ENCODE data around the gene PHC3.
"Not testable (repeated sequence)": the region's sequence is repeated elsewhere in the genome, so short reads cannot be mapped to it uniquely, and the experiment has no call there.

Gene PHC3

DNA sequence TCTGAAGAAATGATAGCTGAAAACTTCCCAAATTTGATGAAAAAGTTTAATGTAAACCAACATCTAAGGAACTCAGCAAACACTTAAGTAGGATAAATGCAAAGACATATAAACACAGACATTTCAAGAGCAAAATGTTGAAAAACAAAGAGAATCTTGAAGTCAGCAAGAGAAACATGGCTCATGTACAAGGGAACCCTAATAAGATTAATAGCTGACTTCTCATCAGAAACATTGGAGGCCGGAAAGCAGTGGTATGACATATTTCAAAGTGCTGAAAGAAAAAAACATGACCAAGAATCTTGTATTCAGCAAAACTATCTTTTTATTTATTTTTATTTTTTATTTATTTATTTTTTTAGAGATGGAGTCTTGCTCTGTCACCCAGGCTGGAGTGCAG lies 30.1 kb upstream of the PHC3 start:
- no peak overlapping the region for H3K27ac ChIP-seq (ENCODE audit: insufficient read depth, low read depth, low read length, poor library complexity, severe bottlenecking)
- H3K4me1 ChIP-seq (ENCODE audit: control insufficient read depth, insufficient read depth, low read length), result no peaks in the 10 kb centered on the region
- no peaks in the 10 kb centered on the region for H3K9me3 ChIP-seq (ENCODE audit: control insufficient read depth, low read length)
- H3K36me3 ChIP-seq (ENCODE audit: control insufficient read depth, insufficient read depth, low read length), result no peaks in the 10 kb centered on the region
- no peaks in the 10 kb centered on the region for H3K27me3 ChIP-seq (ENCODE audit: control insufficient read depth, insufficient read depth, low read length, poor library complexity, severe bottlenecking)
- WGBS, 2 experiments, result 83 to 91% methylated on average over 1 of the region's 1 CpG
- H3K4me3 ChIP-seq (ENCODE audit: insufficient read depth, low read depth, low read length), result no peak overlapping the region

- Histone ChIP-seq H3K9me3 (ENCODE audit: control insufficient read depth, low read length) (no peaks in the 10 kb centered on the region), H3K36me3 (ENCODE audit: control insufficient read depth, insufficient read depth, low read length) (no peaks in the 10 kb centered on the region), H3K4me1 (ENCODE audit: control insufficient read depth, insufficient read depth, low read length) (no peaks in the 10 kb centered on the region), H3K27me3 (ENCODE audit: control insufficient read depth, insufficient read depth, low read length, poor library complexity, severe bottlenecking) (no peaks in the 10 kb centered on the region), H3K4me3 (ENCODE audit: insufficient read depth, low read depth, low read length) (no peak overlapping the region), H3K27ac (ENCODE audit: insufficient read depth, low read depth, low read length, poor library complexity, severe bottlenecking) (no peak overlapping the region)
- 77 to 81% methylated on average over 6 of the region's 6 CpGs for WGBS, 2 experiments
These were observed 26.2 kb upstream of the PHC3 start for GRCh38 chr3:170207717-170208116.

GRCh38 chr3:170206164-170206762 lies 24.7 kb upstream of the PHC3 start:
- 89 to 95% methylated on average over 11 of the region's 11 CpGs for WGBS, 2 experiments
- not testable (repeated sequence) for H3K27ac ChIP-seq (ENCODE audit: insufficient read depth, low read depth, low read length, poor library complexity, severe bottlenecking); H3K4me3 ChIP-seq (ENCODE audit: insufficient read depth, low read depth, low read length); H3K9me3 ChIP-seq (ENCODE audit: control insufficient read depth, low read length); H3K36me3 ChIP-seq (ENCODE audit: control insufficient read depth, insufficient read depth, low read length); H3K4me1 ChIP-seq (ENCODE audit: control insufficient read depth, insufficient read depth, low read length); H3K27me3 ChIP-seq (ENCODE audit: control insufficient read depth, insufficient read depth, low read length, poor library complexity, severe bottlenecking)

- WGBS, 2 experiments, result 92 to 94% methylated on average over 2 of the region's 2 CpGs
- H3K9me3 ChIP-seq (ENCODE audit: control insufficient read depth, low read length), result no peaks in the 10 kb centered on the region
- H3K27me3 ChIP-seq (ENCODE audit: control insufficient read depth, insufficient read depth, low read length, poor library complexity, severe bottlenecking), result no peaks in the 10 kb centered on the region
- H3K4me1 ChIP-seq (ENCODE audit: control insufficient read depth, insufficient read depth, low read length), result no peaks in the 10 kb centered on the region
- no peaks in the 10 kb centered on the region for H3K36me3 ChIP-seq (ENCODE audit: control insufficient read depth, insufficient read depth, low read length)
- H3K27ac ChIP-seq (ENCODE audit: insufficient read depth, low read depth, low read length, poor library complexity, severe bottlenecking), result no peak overlapping the region
- no peak overlapping the region for H3K4me3 ChIP-seq (ENCODE audit: insufficient read depth, low read depth, low read length)
These were observed 23.8 kb upstream of the PHC3 start for GRCh38 chr3:170205302-170205701.

GRCh38 chr3:170204509-170204908 lies 23.0 kb upstream of the PHC3 start:
- Histone ChIP-seq H3K36me3 (ENCODE audit: control insufficient read depth, insufficient read depth, low read length) (no peaks in the 10 kb centered on the region), H3K27me3 (ENCODE audit: control insufficient read depth, insufficient read depth, low read length, poor library complexity, severe bottlenecking) (no peaks in the 10 kb centered on the region), H3K4me3 (ENCODE audit: insufficient read depth, low read depth, low read length) (no peak overlapping the region), H3K4me1 (ENCODE audit: control insufficient read depth, insufficient read depth, low read length) (no peaks in the 10 kb centered on the region), H3K27ac (ENCODE audit: insufficient read depth, low read depth, low read length, poor library complexity, severe bottlenecking) (no peak overlapping the region), H3K9me3 (ENCODE audit: control insufficient read depth, low read length) (no peaks in the 10 kb centered on the region)
- WGBS, 2 experiments, result 90 to 92% methylated on average over 10 of the region's 10 CpGs

DNA sequence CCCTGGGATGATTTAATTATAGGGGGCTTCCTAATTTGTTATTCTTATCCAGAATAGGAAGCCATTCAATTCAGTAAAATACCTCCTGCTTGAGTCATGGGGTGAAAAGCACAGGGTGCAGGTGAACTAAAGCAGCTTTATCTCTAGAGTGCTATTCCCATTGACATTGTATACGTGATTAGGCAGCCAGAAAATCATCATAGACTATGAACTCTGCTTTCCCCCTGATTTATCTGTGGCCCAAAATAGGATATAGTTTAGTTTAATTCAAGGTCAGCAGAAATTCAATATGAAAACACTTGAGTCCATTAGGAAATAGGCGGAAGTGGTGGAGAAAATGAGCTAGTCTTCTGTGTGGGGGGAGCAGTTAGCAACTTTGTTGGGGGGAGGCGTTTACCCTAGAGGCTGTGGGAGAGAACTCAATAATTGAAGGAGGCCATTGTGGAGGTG lies 22.5 kb upstream of the PHC3 start:
- H3K27ac ChIP-seq (ENCODE audit: insufficient read depth, low read depth, low read length, poor library complexity, severe bottlenecking), result no peak overlapping the region
- H3K36me3 ChIP-seq (ENCODE audit: control insufficient read depth, insufficient read depth, low read length), result no peaks in the 10 kb centered on the region
- WGBS, 2 experiments, result 77 to 80% methylated on average over 3 of the region's 3 CpGs
- no peaks in the 10 kb centered on the region for H3K27me3 ChIP-seq (ENCODE audit: control insufficient read depth, insufficient read depth, low read length, poor library complexity, severe bottlenecking)
- no peaks in the 10 kb centered on the region for H3K9me3 ChIP-seq (ENCODE audit: control insufficient read depth, low read length)
- H3K4me1 ChIP-seq (ENCODE audit: control insufficient read depth, insufficient read depth, low read length), result no peaks in the 10 kb centered on the region
- no peak overlapping the region for H3K4me3 ChIP-seq (ENCODE audit: insufficient read depth, low read depth, low read length)

- Histone ChIP-seq H3K27me3 (ENCODE audit: control insufficient read depth, insufficient read depth, low read length, poor library complexity, severe bottlenecking) (no peaks in the 10 kb centered on the region), H3K4me3 (ENCODE audit: insufficient read depth, low read depth, low read length) (no peak overlapping the region), H3K36me3 (ENCODE audit: control insufficient read depth, insufficient read depth, low read length) (no peaks in the 10 kb centered on the region), H3K4me1 (ENCODE audit: control insufficient read depth, insufficient read depth, low read length) (no peaks in the 10 kb centered on the region), H3K9me3 (ENCODE audit: control insufficient read depth, low read length) (no peaks in the 10 kb centered on the region), H3K27ac (ENCODE audit: insufficient read depth, low read depth, low read length, poor library complexity, severe bottlenecking) (no peak overlapping the region)
- WGBS, 2 experiments, result 82 to 88% methylated on average over 4 of the region's 4 CpGs
These were observed 21.9 kb upstream of the PHC3 start for GRCh38 chr3:170203457-170203856.

DNA sequence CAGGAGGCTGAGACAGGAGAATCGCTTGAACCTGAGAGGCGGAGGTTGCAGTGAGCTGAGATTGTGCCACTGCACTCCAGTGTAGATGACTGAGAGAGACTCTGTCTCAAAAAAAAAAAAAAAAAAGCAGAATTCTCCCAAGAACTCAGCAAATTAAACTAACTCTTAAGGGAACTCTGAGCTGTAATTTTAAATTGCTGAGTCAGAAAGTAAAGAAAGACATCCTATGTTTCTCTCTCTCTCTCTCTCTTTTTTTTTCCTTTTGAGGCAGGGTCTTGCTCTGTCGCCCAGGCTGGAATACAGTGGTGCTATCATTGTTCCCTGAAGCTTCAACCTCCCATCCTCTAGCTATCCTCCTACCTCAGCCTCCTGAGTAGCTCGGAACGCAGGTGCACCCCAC lies 20.0 kb upstream of the PHC3 start:
- Histone ChIP-seq H3K27ac (ENCODE audit: insufficient read depth, low read depth, low read length, poor library complexity, severe bottlenecking) (no peak overlapping the region), H3K4me3 (ENCODE audit: insufficient read depth, low read depth, low read length) (no peak overlapping the region), H3K4me1 (ENCODE audit: control insufficient read depth, insufficient read depth, low read length) (no peaks in the 10 kb centered on the region), H3K27me3 (ENCODE audit: control insufficient read depth, insufficient read depth, low read length, poor library complexity, severe bottlenecking) (no peaks in the 10 kb centered on the region), H3K36me3 (ENCODE audit: control insufficient read depth, insufficient read depth, low read length) (no peaks in the 10 kb centered on the region), H3K9me3 (ENCODE audit: control insufficient read depth, low read length) (no peaks in the 10 kb centered on the region)
- WGBS, 2 experiments, result 91 to 92% methylated on average over 5 of the region's 5 CpGs

DNA sequence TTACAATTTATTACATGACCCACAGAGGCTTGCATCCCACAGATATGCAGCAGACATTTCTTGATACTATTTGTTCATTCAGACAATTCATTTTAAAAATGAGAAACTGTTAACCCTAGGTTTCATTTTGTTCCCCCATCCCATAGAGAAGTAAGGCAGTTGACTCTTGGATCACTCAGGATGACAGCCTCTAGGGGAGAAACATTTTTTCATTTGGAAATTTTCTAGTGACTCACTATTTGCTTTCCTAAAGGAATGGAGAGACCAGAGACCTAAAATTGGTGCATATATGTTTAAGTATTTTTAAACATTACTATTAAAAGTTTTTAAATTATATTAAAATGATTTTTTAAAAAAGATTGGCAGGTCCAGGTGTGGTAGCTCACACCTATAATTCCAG lies 19.5 kb upstream of the PHC3 start:
- Histone ChIP-seq H3K36me3 (ENCODE audit: control insufficient read depth, insufficient read depth, low read length) (no peaks in the 10 kb centered on the region), H3K9me3 (ENCODE audit: control insufficient read depth, low read length) (no peaks in the 10 kb centered on the region), H3K27ac (ENCODE audit: insufficient read depth, low read depth, low read length, poor library complexity, severe bottlenecking) (no peak overlapping the region), H3K4me1 (ENCODE audit: control insufficient read depth, insufficient read depth, low read length) (no peaks in the 10 kb centered on the region), H3K27me3 (ENCODE audit: control insufficient read depth, insufficient read depth, low read length, poor library complexity, severe bottlenecking) (no peaks in the 10 kb centered on the region), H3K4me3 (ENCODE audit: insufficient read depth, low read depth, low read length) (no peak overlapping the region)

GRCh38 chr3:170196833-170197232 lies 15.3 kb upstream of the PHC3 start:
- H3K27ac ChIP-seq (ENCODE audit: insufficient read depth, low read depth, low read length, poor library complexity, severe bottlenecking), result no peak overlapping the region
- H3K4me1 ChIP-seq (ENCODE audit: control insufficient read depth, insufficient read depth, low read length), result no peaks in the 10 kb centered on the region
- H3K9me3 ChIP-seq (ENCODE audit: control insufficient read depth, low read length), result no peaks in the 10 kb centered on the region
- no peaks in the 10 kb centered on the region for H3K36me3 ChIP-seq (ENCODE audit: control insufficient read depth, insufficient read depth, low read length)
- no peaks in the 10 kb centered on the region for H3K27me3 ChIP-seq (ENCODE audit: control insufficient read depth, insufficient read depth, low read length, poor library complexity, severe bottlenecking)
- no peak overlapping the region for H3K4me3 ChIP-seq (ENCODE audit: insufficient read depth, low read depth, low read length)
- WGBS, 2 experiments, result 86 to 91% methylated on average over 3 of the region's 3 CpGs

DNA sequence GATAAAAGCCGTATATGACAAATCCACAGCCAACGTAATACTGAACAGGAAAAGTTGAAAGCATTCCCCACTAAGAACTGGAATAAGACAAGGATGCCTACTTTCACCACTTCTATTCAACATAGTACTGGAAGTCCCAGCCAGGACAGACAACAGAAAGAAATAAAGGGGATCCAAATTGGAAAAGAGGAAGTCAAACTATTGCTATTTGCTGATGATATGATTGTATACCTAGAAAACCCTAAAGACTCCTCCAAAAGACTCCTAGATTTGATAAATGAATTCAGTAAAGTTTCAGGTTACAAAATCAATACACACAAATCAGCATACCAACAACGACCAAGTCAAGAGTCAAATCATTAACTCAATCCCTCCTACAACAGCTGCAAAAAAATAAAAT lies 14.2 kb upstream of the PHC3 start:
- not testable (repeated sequence) for H3K9me3 ChIP-seq (ENCODE audit: control insufficient read depth, low read length); H3K4me1 ChIP-seq (ENCODE audit: control insufficient read depth, insufficient read depth, low read length); H3K27ac ChIP-seq (ENCODE audit: insufficient read depth, low read depth, low read length, poor library complexity, severe bottlenecking); H3K4me3 ChIP-seq (ENCODE audit: insufficient read depth, low read depth, low read length); H3K27me3 ChIP-seq (ENCODE audit: control insufficient read depth, insufficient read depth, low read length, poor library complexity, severe bottlenecking); H3K36me3 ChIP-seq (ENCODE audit: control insufficient read depth, insufficient read depth, low read length)
- WGBS, 2 experiments, result 85 to 90% methylated on average over 3 of the region's 3 CpGs

All from ectodermal cell (in vitro differentiated cells).